ENCODE data around the gene CLIP2.
A peak's percentile ranks its signal among the peaks of the same experiment; 100 is the strongest.
"Not testable (repeated sequence)": the region's sequence is repeated elsewhere in the genome, so short reads cannot be mapped to it uniquely, and the experiment has no call there.

CLIP2 gene

GRCh38 chr7:74373536-74373935, 84.3 kb downstream of the CLIP2 start:
- no peak for DNase-seq (ENCODE audit: low read depth)
- H3K4me3 ChIP-seq (ENCODE audit: low read depth, low read length), result no peak overlapping the region
- TF ChIP-seq, protein P1, sequence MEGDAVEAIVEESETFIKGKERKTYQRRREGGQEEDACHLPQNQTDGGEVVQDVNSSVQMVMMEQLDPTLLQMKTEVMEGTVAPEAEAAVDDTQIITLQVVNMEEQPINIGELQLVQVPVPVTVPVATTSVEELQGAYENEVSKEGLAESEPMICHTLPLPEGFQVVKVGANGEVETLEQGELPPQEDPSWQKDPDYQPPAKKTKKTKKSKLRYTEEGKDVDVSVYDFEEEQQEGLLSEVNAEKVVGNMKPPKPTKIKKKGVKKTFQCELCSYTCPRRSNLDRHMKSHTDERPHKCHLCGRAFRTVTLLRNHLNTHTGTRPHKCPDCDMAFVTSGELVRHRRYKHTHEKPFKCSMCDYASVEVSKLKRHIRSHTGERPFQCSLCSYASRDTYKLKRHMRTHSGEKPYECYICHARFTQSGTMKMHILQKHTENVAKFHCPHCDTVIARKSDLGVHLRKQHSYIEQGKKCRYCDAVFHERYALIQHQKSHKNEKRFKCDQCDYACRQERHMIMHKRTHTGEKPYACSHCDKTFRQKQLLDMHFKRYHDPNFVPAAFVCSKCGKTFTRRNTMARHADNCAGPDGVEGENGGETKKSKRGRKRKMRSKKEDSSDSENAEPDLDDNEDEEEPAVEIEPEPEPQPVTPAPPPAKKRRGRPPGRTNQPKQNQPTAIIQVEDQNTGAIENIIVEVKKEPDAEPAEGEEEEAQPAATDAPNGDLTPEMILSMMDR (IDR thresholded peaks at IDR 0.05; ENCODE audit: control insufficient read depth, extremely low read depth, insufficient read depth), result no peak

GRCh38 chr7:74375726-74376220, 86.6 kb downstream of the CLIP2 start:
- no peak overlapping the region for H3K4me3 ChIP-seq (ENCODE audit: low read depth, low read length)
- TF ChIP-seq, protein P1 (IDR thresholded peaks at IDR 0.05; ENCODE audit: control insufficient read depth, extremely low read depth, insufficient read depth), result no peak
- no peak for DNase-seq (ENCODE audit: low read depth)

GRCh38 chr7:74376256-74377036, 87.2 kb downstream of the CLIP2 start:
- TF ChIP-seq, protein P1 (IDR thresholded peaks at IDR 0.05; ENCODE audit: control insufficient read depth, extremely low read depth, insufficient read depth), result no peak
- DNase-seq (ENCODE audit: low read depth), result no peak
- H3K4me3 ChIP-seq (ENCODE audit: low read depth, low read length), result no peak overlapping the region

- TF ChIP-seq, protein P1 (IDR thresholded peaks at IDR 0.05; ENCODE audit: control insufficient read depth, extremely low read depth, insufficient read depth), result no peak
- DNase-seq (ENCODE audit: low read depth), result peak; percentile 85
- no peak overlapping the region for H3K4me3 ChIP-seq (ENCODE audit: low read depth, low read length)
Measured at GRCh38 chr7:74379938-74380337, 90.7 kb downstream of the CLIP2 start.

GRCh38 chr7:74380720-74381119, 91.5 kb downstream of the CLIP2 start:
- TF ChIP-seq, protein P1 (IDR thresholded peaks at IDR 0.05; ENCODE audit: control insufficient read depth, extremely low read depth, insufficient read depth), result no peak
- H3K4me3 ChIP-seq (ENCODE audit: low read depth, low read length), result no peak overlapping the region
- DNase-seq (ENCODE audit: low read depth), result no peak

- not testable (repeated sequence) for DNase-seq (ENCODE audit: low read depth); H3K4me3 ChIP-seq (ENCODE audit: low read depth, low read length)
Measured at GRCh38 chr7:74384086-74384485, 94.9 kb downstream of the CLIP2 start.

DNA sequence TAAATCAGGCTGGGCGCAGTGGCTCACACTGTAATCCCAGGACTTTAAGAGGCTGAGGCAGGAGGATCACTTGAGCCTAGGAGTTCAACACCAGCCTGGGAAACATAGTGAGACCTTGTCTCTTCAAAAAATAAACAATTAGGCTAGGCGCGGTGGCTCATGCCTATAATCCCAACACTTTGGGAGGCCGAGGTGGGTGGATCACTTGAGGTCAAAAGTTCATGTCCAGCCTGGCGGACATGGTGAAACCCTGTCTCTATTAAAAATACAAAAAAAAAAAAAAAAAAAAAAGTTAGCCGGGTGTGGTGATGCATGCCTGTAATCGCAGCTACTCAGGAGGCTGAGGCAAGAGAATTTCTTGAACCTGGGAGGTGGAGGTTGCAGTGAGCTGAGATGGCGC, 95.6 kb downstream of the CLIP2 start:
- not testable (repeated sequence) for DNase-seq (ENCODE audit: low read depth)

DNA sequence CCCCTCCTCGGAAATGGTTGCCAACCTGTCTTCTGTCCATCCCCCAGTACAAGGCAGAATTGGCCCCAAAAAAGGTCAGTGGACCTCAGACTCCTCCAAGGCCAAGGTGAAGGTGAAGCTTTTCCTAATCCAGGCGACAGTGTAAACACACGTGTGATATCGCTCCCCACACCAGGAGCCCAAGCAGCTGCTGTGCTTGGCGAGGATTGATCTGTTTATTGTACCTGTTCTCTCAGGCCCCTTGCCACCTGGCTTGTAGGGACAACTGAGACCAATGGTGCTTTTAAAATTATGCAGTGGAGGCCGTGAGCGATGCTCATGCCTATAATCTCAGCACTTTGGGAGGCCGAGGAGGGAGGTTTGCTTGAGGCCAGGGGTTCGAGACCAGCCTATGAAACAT, 98.4 kb downstream of the CLIP2 start:
- TF ChIP-seq, protein P1 (IDR thresholded peaks at IDR 0.05; ENCODE audit: control insufficient read depth, extremely low read depth, insufficient read depth), result no peak
- H3K4me3 ChIP-seq (ENCODE audit: low read depth, low read length), result no peak overlapping the region
- DNase-seq (ENCODE audit: low read depth), result no peak

More for the DNA sequence above, 95.6 kb downstream of the CLIP2 start:
- not testable (repeated sequence) for H3K4me3 ChIP-seq (ENCODE audit: low read depth, low read length)
